Astrocyte of the spinal cord (primary cell): Measurements from ENCODE around the gene TRABD2A.

Experiments used
- DNase-seq: peaks from one replicate; pipeline ENCODE4 v3.0.0; 2011; ENCODE audit warnings: low read depth, low spot score
- H3K4me3 ChIP-seq: 2 replicates; pipeline ENCODE4 v1.5.1; 2011; ENCODE audit warnings: low read depth, mild to moderate bottlenecking, low read length, moderate library complexity
- in situ Hi-C: cut with HindIII; loops from 2 replicates; pipeline ENCODE4 v1.10.0; 2017; ENCODE audit warnings: low sequenced_read_pairs
- TF ChIP-seq, protein P1 (sequence below): IDR thresholded peaks from 2 replicates; pipeline ENCODE4 v1.5.1; 2012; ENCODE audit warnings: low read depth, mild to moderate bottlenecking, low read length, inconsistent platforms

The TRABD2A gene

DNA sequence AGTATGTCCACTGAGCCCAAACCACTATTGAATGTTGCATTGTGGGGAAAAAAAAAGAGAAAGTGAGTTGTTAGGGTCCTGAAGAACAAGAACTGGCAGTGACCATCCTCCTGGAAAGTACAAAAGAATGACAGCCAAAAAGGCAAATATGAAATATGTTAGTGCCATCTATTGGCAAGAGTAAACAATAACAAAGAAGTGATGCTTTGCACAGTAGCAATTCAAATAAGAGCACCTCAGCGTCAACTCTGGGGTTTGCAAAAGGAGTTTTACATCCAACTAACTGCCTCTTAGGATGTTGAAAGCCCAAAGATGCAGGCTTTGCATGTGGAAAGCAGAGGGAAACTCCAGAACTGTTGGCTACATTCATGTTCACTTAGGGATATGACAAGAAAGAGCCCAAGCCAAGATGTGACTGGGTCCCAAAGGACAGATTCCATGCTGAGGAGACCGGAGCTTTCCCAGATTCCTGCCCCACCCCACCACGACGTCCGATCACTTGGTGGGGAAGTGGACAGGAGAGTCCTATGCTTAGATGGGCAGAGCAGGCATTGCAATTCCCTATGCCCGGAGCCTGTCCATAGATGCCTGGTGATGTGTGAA, 15.6 kb downstream of the TRABD2A start:
- in situ Hi-C loops = no loop called here
- peak; percentile 23 for DNase-seq
- TF ChIP-seq, protein P1, sequence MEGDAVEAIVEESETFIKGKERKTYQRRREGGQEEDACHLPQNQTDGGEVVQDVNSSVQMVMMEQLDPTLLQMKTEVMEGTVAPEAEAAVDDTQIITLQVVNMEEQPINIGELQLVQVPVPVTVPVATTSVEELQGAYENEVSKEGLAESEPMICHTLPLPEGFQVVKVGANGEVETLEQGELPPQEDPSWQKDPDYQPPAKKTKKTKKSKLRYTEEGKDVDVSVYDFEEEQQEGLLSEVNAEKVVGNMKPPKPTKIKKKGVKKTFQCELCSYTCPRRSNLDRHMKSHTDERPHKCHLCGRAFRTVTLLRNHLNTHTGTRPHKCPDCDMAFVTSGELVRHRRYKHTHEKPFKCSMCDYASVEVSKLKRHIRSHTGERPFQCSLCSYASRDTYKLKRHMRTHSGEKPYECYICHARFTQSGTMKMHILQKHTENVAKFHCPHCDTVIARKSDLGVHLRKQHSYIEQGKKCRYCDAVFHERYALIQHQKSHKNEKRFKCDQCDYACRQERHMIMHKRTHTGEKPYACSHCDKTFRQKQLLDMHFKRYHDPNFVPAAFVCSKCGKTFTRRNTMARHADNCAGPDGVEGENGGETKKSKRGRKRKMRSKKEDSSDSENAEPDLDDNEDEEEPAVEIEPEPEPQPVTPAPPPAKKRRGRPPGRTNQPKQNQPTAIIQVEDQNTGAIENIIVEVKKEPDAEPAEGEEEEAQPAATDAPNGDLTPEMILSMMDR = no peak
- H3K4me3 ChIP-seq = no peak overlapping the region

DNA sequence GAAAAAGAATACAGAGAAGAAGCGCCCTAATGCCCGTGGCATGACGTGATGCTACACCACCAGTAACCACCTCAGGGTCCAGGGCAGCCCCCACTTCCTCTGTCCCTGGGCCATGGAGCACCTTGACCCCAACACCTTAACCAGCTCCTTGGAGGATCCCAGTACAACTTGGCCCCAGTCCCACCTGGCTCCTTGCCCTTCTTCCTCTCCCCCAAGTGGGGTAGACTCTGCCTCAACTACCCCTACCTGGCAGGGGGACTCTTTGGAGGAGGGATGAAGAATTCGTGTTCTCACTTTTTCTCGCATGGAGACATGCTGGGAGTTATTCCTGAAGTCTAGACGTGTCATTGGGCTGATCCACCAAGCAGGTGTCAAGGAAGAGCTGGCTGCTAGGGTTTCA, 18.9 kb downstream of the TRABD2A start:
- TF ChIP-seq, protein P1 = no peak
- no peak for DNase-seq
- in situ Hi-C loops = no loop called here
- no peak overlapping the region for H3K4me3 ChIP-seq

DNA sequence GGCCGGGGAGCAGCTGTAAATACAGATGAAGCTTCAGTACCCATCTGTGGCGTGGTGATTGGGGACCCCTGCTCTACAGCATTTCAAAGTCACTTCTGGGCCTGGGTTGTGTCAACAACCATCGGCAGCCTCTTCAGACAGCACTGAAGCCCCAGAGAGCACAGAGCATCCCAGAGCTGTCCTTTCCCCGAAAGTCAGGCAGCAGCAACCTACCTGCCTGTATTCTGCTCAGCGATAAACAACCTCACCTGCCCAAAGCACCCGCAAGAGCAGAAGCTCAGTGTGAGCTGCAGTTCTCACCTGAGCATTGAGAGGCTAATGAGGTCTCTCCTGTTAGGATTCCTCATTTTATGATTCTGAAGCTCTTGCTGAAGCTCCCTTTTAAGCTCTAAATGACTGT, 19.3 kb downstream of the TRABD2A start:
- H3K4me3 ChIP-seq = no peak overlapping the region
- in situ Hi-C loops = no loop called here
- DNase-seq = no peak
- TF ChIP-seq, protein P1 = no peak

DNA sequence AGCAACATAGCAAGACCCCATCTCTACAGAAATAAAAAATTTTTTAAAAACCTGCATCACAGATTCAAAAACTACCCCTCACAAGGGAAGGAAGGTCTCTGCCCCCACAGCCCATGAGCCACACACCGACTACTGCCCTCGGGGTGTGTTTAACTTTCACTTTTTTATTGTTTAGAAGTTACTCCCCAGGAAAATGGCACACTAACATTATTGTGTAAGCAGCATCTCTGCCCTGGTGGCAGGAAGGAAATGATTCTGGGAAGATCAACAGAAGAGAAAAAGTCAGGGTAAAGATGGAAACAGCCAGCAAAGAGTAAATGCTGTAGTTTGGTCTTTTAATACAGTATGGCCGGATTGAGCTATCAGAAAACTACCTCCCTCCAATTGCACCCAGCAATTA, 21.9 kb downstream of the TRABD2A start:
- TF ChIP-seq, protein P1 = no peak
- DNase-seq = no peak
- in situ Hi-C loops = no loop called here
- H3K4me3 ChIP-seq = no peak overlapping the region

DNA sequence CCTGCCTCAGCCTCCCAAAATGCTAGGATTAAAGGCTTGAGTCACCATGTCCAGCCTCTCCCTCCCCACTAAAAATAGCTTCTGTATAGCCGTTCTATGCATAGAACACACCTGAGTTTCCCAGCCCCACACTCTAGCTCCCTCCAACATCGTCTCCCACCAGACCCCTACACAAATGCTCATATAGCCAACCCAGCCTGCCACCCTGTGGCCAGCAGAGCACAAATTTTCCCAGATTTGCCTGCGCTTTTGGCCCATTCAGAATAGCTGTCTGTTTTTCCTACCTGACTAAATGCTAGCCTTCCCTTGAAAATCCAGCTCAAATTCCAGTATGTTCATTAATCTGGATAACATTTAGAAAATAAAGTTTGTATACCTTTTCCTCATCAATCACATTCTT, 22.8 kb downstream of the TRABD2A start:
- TF ChIP-seq, protein P1 = peak; percentile 41
- DNase-seq = no peak
- in situ Hi-C loops = no loop called here
- H3K4me3 ChIP-seq = no peak overlapping the region

DNA sequence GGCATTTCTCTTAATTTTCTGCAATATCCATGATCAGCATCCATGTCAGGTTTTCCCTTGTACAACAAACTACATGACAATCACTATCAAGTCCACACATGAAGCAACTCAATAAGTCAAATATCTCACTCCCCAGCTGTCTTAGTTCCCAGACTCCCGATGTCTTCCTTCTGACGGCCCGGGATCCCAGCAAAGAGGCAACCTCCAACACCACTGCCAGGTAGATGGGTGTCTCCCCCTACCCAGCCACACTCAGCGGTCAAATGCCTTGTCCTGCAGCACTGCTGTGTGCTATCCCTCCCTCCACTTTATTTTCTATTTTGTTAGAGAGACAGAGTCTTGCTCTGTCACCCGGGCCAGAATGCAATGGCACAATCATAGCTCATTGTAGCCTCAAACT, 23.3 kb downstream of the TRABD2A start:
- TF ChIP-seq, protein P1 = no peak
- in situ Hi-C loops = no loop called here
- no peak overlapping the region for H3K4me3 ChIP-seq
- no peak for DNase-seq

DNA sequence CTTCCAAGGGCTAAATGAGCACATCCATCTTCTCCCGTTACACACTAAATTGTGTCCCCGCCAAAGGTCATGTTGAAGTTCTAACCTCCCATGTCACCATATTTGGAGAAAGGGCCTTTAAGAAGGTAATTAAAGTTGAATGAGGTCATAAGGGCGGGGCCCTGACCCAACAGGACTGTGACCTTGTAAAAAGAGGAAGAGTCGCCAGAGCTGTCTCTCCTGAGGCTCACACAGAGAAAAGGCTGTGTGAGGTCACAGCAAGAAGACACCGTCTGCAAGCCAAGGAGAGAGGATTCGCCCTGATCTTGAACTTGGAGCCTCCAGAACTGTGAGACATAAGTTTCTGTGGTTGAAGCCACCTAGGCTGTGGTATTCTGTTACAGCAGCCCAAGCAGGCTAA, 24.1 kb downstream of the TRABD2A start:
- in situ Hi-C loops = no loop called here
- no peak overlapping the region for H3K4me3 ChIP-seq
- DNase-seq = no peak
- TF ChIP-seq, protein P1 = no peak
